AG10803 (cell line): Measurements from ENCODE around the gene P3H2.
"Not testable (repeated sequence)": the region's sequence is repeated elsewhere in the genome, so short reads cannot be mapped to it uniquely, and the experiment has no call there.

Experiments used
- DNase-seq: peaks from one replicate; pipeline ENCODE4 v3.0.0; 2010; ENCODE audit warnings: low read depth
- H3K4me3 ChIP-seq: 2 replicates; pipeline ENCODE4 v1.5.1; 2011; ENCODE audit warnings: mild to moderate bottlenecking, low read length, control low read depth
- CTCF ChIP-seq: conservative IDR thresholded peaks from 2 replicates; pipeline ENCODE4 v1.5.1; 2011; ENCODE audit warnings: mild to moderate bottlenecking, low read length, control low read depth, inconsistent platforms

The P3H2 gene

GRCh38 chr3:190076136-190076535, 44.6 kb downstream of the P3H2 start:
- H3K4me3 ChIP-seq = no peak overlapping the region
- TF ChIP-seq CTCF = no peak
- DNase-seq = peak; percentile 91

GRCh38 chr3:190074817-190075216, 45.9 kb downstream of the P3H2 start:
- no peak for TF ChIP-seq CTCF
- no peak for DNase-seq
- H3K4me3 ChIP-seq = no peak overlapping the region

GRCh38 chr3:190073264-190074008, 47.3 kb downstream of the P3H2 start:
- H3K4me3 ChIP-seq = no peak overlapping the region
- DNase-seq = no peak
- no peak for TF ChIP-seq CTCF

- no peak for DNase-seq
- H3K4me3 ChIP-seq = no peak overlapping the region
These were observed 47.8 kb downstream of the P3H2 start for GRCh38 chr3:190072856-190073255.

GRCh38 chr3:190071921-190072320, 48.8 kb downstream of the P3H2 start:
- H3K4me3 ChIP-seq = not testable (repeated sequence)

More at GRCh38 chr3:190072856-190073255, 47.8 kb downstream of the P3H2 start:
- TF ChIP-seq CTCF = no peak

GRCh38 chr3:190070622-190071347, 49.9 kb downstream of the P3H2 start:
- no peak overlapping the region for H3K4me3 ChIP-seq
- DNase-seq = peak; percentile 14
- TF ChIP-seq CTCF = no peak

More at GRCh38 chr3:190071921-190072320, 48.8 kb downstream of the P3H2 start:
- DNase-seq = not testable (repeated sequence)

- TF ChIP-seq CTCF = no peak
- no peak overlapping the region for H3K4me3 ChIP-seq
- DNase-seq = no peak
These were observed 55.5 kb downstream of the P3H2 start for GRCh38 chr3:190065204-190065603.
